Prostate gland (tissue), 2 donors: ENCODE data around the gene GPC5. TPM values are rescaled to one million over a fixed set of nuclear protein-coding genes. Genes with fewer than 3 reads are reported as not detected.
"Not testable (repeated sequence)": the region's sequence is repeated elsewhere in the genome, so short reads cannot be mapped to it uniquely, and the experiment has no call there.

Source experiments
- DNase-seq: peaks from one replicate; pipeline ENCODE4 v3.0.0-alpha.2; 2019; ENCODE audit warnings: low spot score
- H3K27ac ChIP-seq, 2 donors: fragments of 200-600 bp; sonication (generic); 2 replicates each; pipeline ENCODE4 v1.5.1; 2017 to 2019
- H3K27me3 ChIP-seq: fragments of 200-600 bp; sonication (generic); replicated peaks from 2 replicates; pipeline ENCODE4 v1.5.1; 2019; ENCODE audit not compliant: insufficient read depth
- H3K36me3 ChIP-seq, 2 donors: fragments of 200-600 bp; sonication (generic); 1 replicate in 1 of 2; 2 replicates in 1 of 2; pipeline versions ENCODE4 v1.5.1 to v1.8.1; 2017 to 2019
- H3K4me1 ChIP-seq: fragments of 200-600 bp; sonication (generic); replicated peaks from 2 replicates; pipeline ENCODE4 v1.5.1; 2019
- H3K4me3 ChIP-seq, 2 donors: fragments of 200-600 bp; sonication (generic); 2 replicates each; pipeline ENCODE4 v1.5.1; 2017 to 2019
- H3K9me3 ChIP-seq: fragments of 200-600 bp; sonication (generic); 2 replicates; pipeline ENCODE4 v1.5.1; 2017
- POLR2A ChIP-seq: fragments of 450-650 bp; IDR thresholded peaks from one replicate; pipeline ENCODE4 v1.6.1; 2016; ENCODE audit warnings: antibody characterized with exemption, mild to moderate bottlenecking
- POLR2AphosphoS5 ChIP-seq: sonication (generic); formaldehyde crosslinking; IDR thresholded peaks from one replicate; pipeline ENCODE4 v1.6.1; 2017; ENCODE audit warnings: antibody characterized with exemption
- WGBS: methylation state at CpG from one replicate; pipeline ENCODE4 v1.1.5; 2018; 5-methylcytosine and 5-hydroxymethylcytosine counted together
- intact Hi-C: fragments of 100-400 bp; cut with DNase I; formaldehyde crosslinking; loops from one replicate; pipeline ENCODE4 v1.14.2; 2022
- total RNA-seq, 2 donors: library from RNA; depleted of rRNA; stranded (reverse); fragments of >200 nt; gene quantifications; one replicate each; pipeline ENCODE4 v1.1.0, GENCODE V29; 2016
- TF ChIP-seq, protein P1 (sequence below), 4 experiments: fragments of 200-600 bp in 2 of 4; fragments of 450-650 bp in 2 of 4; sonication (generic) in 2 of 4; IDR thresholded peaks; 1 replicate in 3 of 4; 2 replicates in 1 of 4; pipeline ENCODE4 v1.5.1; 2016 to 2019; ENCODE audit warnings: antibody characterized with exemption in 4 of 4, mild to moderate bottlenecking in 2 of 4, moderate library complexity in 2 of 4

Gene GPC5
- total RNA-seq, 2 donors from 2014 or later, result 0.23 to 35.0 TPM

DNA sequence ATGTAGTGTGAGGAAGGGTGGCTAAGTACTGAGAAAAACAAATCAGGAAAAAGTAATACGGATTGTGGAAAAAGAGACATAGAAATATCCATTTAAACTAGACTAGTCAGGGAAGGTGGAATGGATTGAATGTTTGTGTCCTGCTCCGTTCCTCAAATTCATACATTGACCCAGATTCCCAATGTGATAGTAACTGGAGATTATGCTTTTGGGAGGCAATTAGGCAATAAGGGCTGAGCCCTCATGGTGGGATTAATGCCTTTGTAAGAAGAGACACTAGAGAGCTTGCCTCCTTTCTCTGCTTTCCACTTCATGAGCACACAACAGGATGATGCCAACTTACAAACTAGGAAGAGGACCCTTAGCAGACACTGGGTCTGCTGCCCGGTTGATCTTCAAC, 1063.0 kb downstream of the GPC5 start:
- Histone ChIP-seq H3K4me1 (no peaks in the 10 kb centered on the region), H3K36me3 (no peaks in the 10 kb centered on the region), H3K27me3 (no peaks in the 10 kb centered on the region), H3K27ac (no peak overlapping the region), H3K4me3 (no peak overlapping the region), H3K9me3 (no peaks in the 10 kb centered on the region)
- TF ChIP-seq, protein P1, sequence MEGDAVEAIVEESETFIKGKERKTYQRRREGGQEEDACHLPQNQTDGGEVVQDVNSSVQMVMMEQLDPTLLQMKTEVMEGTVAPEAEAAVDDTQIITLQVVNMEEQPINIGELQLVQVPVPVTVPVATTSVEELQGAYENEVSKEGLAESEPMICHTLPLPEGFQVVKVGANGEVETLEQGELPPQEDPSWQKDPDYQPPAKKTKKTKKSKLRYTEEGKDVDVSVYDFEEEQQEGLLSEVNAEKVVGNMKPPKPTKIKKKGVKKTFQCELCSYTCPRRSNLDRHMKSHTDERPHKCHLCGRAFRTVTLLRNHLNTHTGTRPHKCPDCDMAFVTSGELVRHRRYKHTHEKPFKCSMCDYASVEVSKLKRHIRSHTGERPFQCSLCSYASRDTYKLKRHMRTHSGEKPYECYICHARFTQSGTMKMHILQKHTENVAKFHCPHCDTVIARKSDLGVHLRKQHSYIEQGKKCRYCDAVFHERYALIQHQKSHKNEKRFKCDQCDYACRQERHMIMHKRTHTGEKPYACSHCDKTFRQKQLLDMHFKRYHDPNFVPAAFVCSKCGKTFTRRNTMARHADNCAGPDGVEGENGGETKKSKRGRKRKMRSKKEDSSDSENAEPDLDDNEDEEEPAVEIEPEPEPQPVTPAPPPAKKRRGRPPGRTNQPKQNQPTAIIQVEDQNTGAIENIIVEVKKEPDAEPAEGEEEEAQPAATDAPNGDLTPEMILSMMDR (IDR thresholded peaks at IDR 0.05), result no peak
- TF ChIP-seq POLR2AphosphoS5 (no peak), POLR2A (no peak)
- WGBS, result 90% methylated on average over 3 of the region's 3 CpGs
- DNase-seq, result no peak
- intact Hi-C loops, result no loop called here

DNA sequence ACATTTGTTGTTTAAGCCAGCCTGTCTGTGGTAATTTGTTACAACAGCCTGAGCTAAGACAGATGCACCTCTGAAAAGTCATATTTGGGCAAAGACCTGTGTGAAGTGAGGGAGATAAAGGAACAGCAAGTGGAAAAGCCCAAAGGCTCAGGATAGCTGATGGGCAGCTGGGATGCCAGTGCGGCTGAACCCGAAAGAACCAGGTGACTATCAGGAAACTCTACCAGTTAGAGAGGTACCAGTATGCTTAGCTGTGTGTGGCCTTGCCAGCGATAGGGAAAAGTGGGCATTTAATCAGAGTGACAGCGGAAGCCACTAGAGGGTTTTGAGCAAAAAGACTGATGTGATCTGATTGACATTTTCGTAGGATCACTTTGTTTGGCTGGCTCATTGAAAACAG, 1063.4 kb downstream of the GPC5 start:
- Histone ChIP-seq H3K4me3 (no peak overlapping the region), H3K27me3 (no peaks in the 10 kb centered on the region), H3K36me3 (no peaks in the 10 kb centered on the region), H3K4me1 (no peaks in the 10 kb centered on the region), H3K9me3 (no peaks in the 10 kb centered on the region), H3K27ac (no peak overlapping the region)
- 98% methylated on average over 5 of the region's 5 CpGs for WGBS
- TF ChIP-seq POLR2A (no peak), POLR2AphosphoS5 (no peak)
- TF ChIP-seq, protein P1 (IDR thresholded peaks at IDR 0.05), result no peak
- intact Hi-C loops, result no loop called here
- DNase-seq, result no peak

DNA sequence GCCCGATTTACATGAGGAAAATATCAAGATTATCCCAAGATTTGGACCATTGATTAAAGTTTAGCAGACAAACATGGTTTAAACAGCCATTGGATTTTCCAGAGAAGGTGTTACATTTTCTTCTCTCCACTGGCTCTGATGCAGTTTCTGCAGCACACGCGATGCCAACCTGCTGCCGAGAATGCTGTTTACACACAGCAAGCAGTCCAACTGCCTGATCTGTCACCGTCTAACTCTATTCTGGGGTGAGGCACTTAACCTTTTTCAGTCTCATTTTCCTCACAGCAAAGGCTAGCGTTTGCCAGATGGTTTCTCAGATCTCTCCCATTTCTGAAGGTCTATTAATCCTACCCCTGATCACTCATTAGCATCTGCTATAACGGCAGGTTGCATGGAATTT, 1064.7 kb downstream of the GPC5 start:
- Histone ChIP-seq H3K27me3 (no peaks in the 10 kb centered on the region), H3K4me1 (no peaks in the 10 kb centered on the region), H3K4me3 (no peak overlapping the region), H3K36me3 (no peaks in the 10 kb centered on the region), H3K9me3 (no peaks in the 10 kb centered on the region), H3K27ac (no peak overlapping the region)
- intact Hi-C loops, result no loop called here
- DNase-seq, result no peak
- TF ChIP-seq POLR2AphosphoS5 (no peak), POLR2A (no peak)
- TF ChIP-seq, protein P1 (IDR thresholded peaks at IDR 0.05), result no peak
- 17% methylated on average over 7 of the region's 7 CpGs for WGBS

GRCh38 chr13:92473765-92474475, 1075.5 kb downstream of the GPC5 start:
- intact Hi-C loops, result no loop called here
- no peaks in the 10 kb centered on the region for H3K36me3 ChIP-seq
- no peak overlapping the region for H3K27ac ChIP-seq
- WGBS, result 53% methylated on average over 3 of the region's 3 CpGs
- DNase-seq, result no peak
- no peaks in the 10 kb centered on the region for H3K9me3 ChIP-seq
- no peaks in the 10 kb centered on the region for H3K27me3 ChIP-seq
- TF ChIP-seq POLR2AphosphoS5 (no peak), POLR2A (no peak)
- TF ChIP-seq, protein P1 (IDR thresholded peaks at IDR 0.05), result no peak
- H3K4me3 ChIP-seq, result no peak overlapping the region
- H3K4me1 ChIP-seq, result no peaks in the 10 kb centered on the region

- no peak overlapping the region for H3K4me3 ChIP-seq
- H3K27ac ChIP-seq, result no peak overlapping the region
- H3K9me3 ChIP-seq, result no peaks in the 10 kb centered on the region
- TF ChIP-seq, protein P1 (IDR thresholded peaks at IDR 0.05), result no peak
- no peak for TF ChIP-seq POLR2AphosphoS5
- no peak for TF ChIP-seq POLR2A
- DNase-seq, result no peak
- H3K36me3 ChIP-seq, result no peaks in the 10 kb centered on the region
- 77% methylated on average over 3 of the region's 3 CpGs for WGBS
- intact Hi-C loops, result no loop called here
- no peaks in the 10 kb centered on the region for H3K4me1 ChIP-seq
- H3K27me3 ChIP-seq, result no peaks in the 10 kb centered on the region
Observed at GRCh38 chr13:92480387-92480786, 1082.0 kb downstream of the GPC5 start.

DNA sequence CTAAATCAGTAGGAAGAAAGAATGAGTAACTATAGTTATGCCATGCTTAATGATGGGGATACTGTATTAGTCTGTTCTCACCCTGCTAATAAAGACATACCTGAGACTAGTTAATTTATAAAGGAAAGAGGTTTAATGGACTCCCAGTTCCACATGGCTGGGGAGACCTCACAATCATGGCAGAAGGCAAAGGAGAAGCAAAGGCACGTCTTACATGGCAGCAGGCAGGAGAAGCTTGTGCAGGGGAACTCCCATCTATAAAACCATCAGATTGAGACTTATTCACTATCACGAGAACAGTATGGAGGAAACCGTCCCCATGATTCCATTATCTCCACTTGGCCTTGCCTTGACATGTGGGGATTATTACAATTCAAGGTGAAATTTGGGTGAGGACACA, 1084.4 kb downstream of the GPC5 start:
- 87% methylated on average over 3 of the region's 3 CpGs for WGBS
- H3K27ac ChIP-seq, H3K4me3 ChIP-seq, H3K4me1 ChIP-seq, intact Hi-C loops, H3K27me3 ChIP-seq, DNase-seq, H3K9me3 ChIP-seq, H3K36me3 ChIP-seq: not testable (repeated sequence)
